GM11168 (cell line): Measurements from ENCODE around the gene LBP.
"Not testable (repeated sequence)": the region's sequence is repeated elsewhere in the genome, so short reads cannot be mapped to it uniquely, and the experiment has no call there.

Experiments
- in situ Hi-C: fragments of 300-500 bp; cut with MboI; formaldehyde crosslinking; loops from one replicate; pipeline ENCODE4 v1.12.0; 2022; ENCODE audit warnings: low sequenced_read_pairs; ENCODE audit not compliant: unreplicated experiment

The LBP gene

GRCh38 chr20:38346247-38346651 is at the start of gene LBP:
Gene LBP (plus strand): TSS chr20:38346482. CDS start chr20:38346517, 35 bp downstream.
- in situ Hi-C loops: no loop called here

GRCh38 chr20:38297916-38298674 is 48.2 kb upstream of the LBP start:
- in situ Hi-C loops: no loop called here

- in situ Hi-C loops: no loop called here
These were observed 47.5 kb upstream of the LBP start for GRCh38 chr20:38298768-38299288.

GRCh38 chr20:38299963-38300362 is 46.3 kb upstream of the LBP start:
- in situ Hi-C loops: no loop called here

GRCh38 chr20:38300438-38300837 is 45.8 kb upstream of the LBP start:
- in situ Hi-C loops: no loop called here

GRCh38 chr20:38301309-38301708 is 45.0 kb upstream of the LBP start:
- in situ Hi-C loops: no loop called here

GRCh38 chr20:38302786-38303185 is 43.5 kb upstream of the LBP start:
- in situ Hi-C loops: no loop called here

- in situ Hi-C loops: no loop called here
These were observed 42.3 kb upstream of the LBP start, which contains the start of gene BPI for GRCh38 chr20:38303908-38304379. Gene BPI (plus strand): TSS chr20:38304156. CDS start chr20:38304224, 68 bp downstream.

GRCh38 chr20:38304845-38305447 is 41.3 kb upstream of the LBP start:
- in situ Hi-C loops: no loop called here

GRCh38 chr20:38305541-38305940 is 40.7 kb upstream of the LBP start:
- in situ Hi-C loops: no loop called here

GRCh38 chr20:38306379-38306778 is 39.9 kb upstream of the LBP start:
- in situ Hi-C loops: no loop called here

GRCh38 chr20:38307371-38308046 is 38.8 kb upstream of the LBP start:
- in situ Hi-C loops: no loop called here

- in situ Hi-C loops: no loop called here
These were observed 38.2 kb upstream of the LBP start for GRCh38 chr20:38308047-38308438.

GRCh38 chr20:38308447-38308846 is 37.8 kb upstream of the LBP start:
- in situ Hi-C loops: no loop called here

GRCh38 chr20:38311091-38311490 is 35.2 kb upstream of the LBP start:
- in situ Hi-C loops: no loop called here

- in situ Hi-C loops: no loop called here
These were observed 34.8 kb upstream of the LBP start for GRCh38 chr20:38311491-38311890.

GRCh38 chr20:38313676-38314075 is 32.6 kb upstream of the LBP start:
- in situ Hi-C loops: no loop called here

GRCh38 chr20:38314350-38314749 is 31.9 kb upstream of the LBP start:
- in situ Hi-C loops: not testable (repeated sequence)

GRCh38 chr20:38315290-38315966 is 30.9 kb upstream of the LBP start:
- in situ Hi-C loops: no loop called here

GRCh38 chr20:38316341-38316740 is 29.9 kb upstream of the LBP start:
- in situ Hi-C loops: no loop called here
